A549 (cell line): ENCODE results near the gene TOX2. TPM values are rescaled to one million over a fixed set of nuclear protein-coding genes. Genes with fewer than 3 reads are reported as not detected.

Experiments
- ATAC-seq, 2 experiments: fragments of 200-7000 bp in 1 of 2; fragments of >200 bp in 1 of 2; cut with Nextera tagmentation in 1 of 2; cut with Tn5 transposase in 1 of 2; 3 replicates each; pipeline versions ENCODE4 v1.8.0 to v1.9.1; 2018 to 2020; ENCODE audit warnings: mild to moderate bottlenecking in 1 of 2, moderate library complexity in 1 of 2
- CTCF ChIA-PET: fragments of 300-600 bp; sonication (Branson Sonifier 250); formaldehyde crosslinking; extraction: SDS; loops from one replicate; lab custom pipeline; 2021; ENCODE audit warnings: antibody characterized with exemption, inconsistent platforms; lab: Yijun Ruan, JAX
- POLR2A ChIA-PET: fragments of 350-600 bp; formaldehyde crosslinking; extraction: SDS; loops from one replicate; lab custom pipeline; 2021; ENCODE audit warnings: antibody characterized with exemption, inconsistent platforms; lab: Yijun Ruan, JAX
- DNase-seq, 2 experiments: peaks; one replicate each; pipeline versions ENCODE4 v3.0.0 to v3.0.0-alpha.2; 2011 to 2016; ENCODE audit warnings: low read depth in 1 of 2, low spot score in 1 of 2
- FAIRE-seq: peaks from 2 replicates; lab custom pipeline; 2011; peaks lifted over from hg19 to GRCh38; lab: Jason Lieb, UNC
- H3K27ac ChIP-seq, 2 experiments: fragments of >200 bp; sonication (Bioruptor Twin); formaldehyde crosslinking; 3 replicates each; pipeline ENCODE4 v1.5.1; 2016 to 2017
- H3K4me1 ChIP-seq: fragments of >200 bp; sonication (Bioruptor Twin); formaldehyde crosslinking; 3 replicates; pipeline ENCODE4 v1.6.1; 2016
- H3K4me2 ChIP-seq: fragments of >200 bp; sonication (Bioruptor Twin); formaldehyde crosslinking; 3 replicates; pipeline ENCODE4 v1.6.1; 2016
- H3K4me3 ChIP-seq: fragments of >200 bp; sonication (Bioruptor Twin); formaldehyde crosslinking; 3 replicates; pipeline ENCODE4 v1.5.1; 2016
- H3K9me3 ChIP-seq: fragments of >200 bp; sonication (Bioruptor Twin); formaldehyde crosslinking; 3 replicates; pipeline ENCODE4 v1.6.1; 2016
- CEBPB ChIP-seq, 2 experiments: fragments of >200 bp in 1 of 2; sonication (Bioruptor Twin) in 1 of 2; formaldehyde crosslinking in 1 of 2; IDR thresholded peaks; 2 replicates each; pipeline ENCODE4 v1.6.1; 2012 to 2016
- CHD4 ChIP-seq: fragments of 200-600 bp; sonication (generic); IDR thresholded peaks from 2 replicates; pipeline ENCODE4 v1.6.1; 2016; ENCODE audit warnings: antibody characterized with exemption, mild to moderate bottlenecking, borderline replicate concordance
- E2F6 ChIP-seq: IDR thresholded peaks from 2 replicates; pipeline ENCODE4 v1.6.1; 2012; ENCODE audit warnings: low read depth, borderline replicate concordance
- EHF ChIP-seq: fragments of 250-450 bp; sonication (Bioruptor Pico); IDR thresholded peaks from 2 replicates; pipeline ENCODE4 v1.5.0; 2020; ENCODE audit warnings: mild to moderate bottlenecking
- EP300 ChIP-seq, 2 experiments: fragments of >200 bp; sonication (Bioruptor Twin); formaldehyde crosslinking; IDR thresholded peaks; 2 replicates in 1 of 2; 3 replicates in 1 of 2; pipeline ENCODE4 v1.6.1; 2016 to 2017
- JUN ChIP-seq, 2 experiments: fragments of >200 bp; sonication (Bioruptor Twin); formaldehyde crosslinking; IDR thresholded peaks; 2 replicates in 1 of 2; 3 replicates in 1 of 2; pipeline ENCODE4 v1.6.1; 2016 to 2017
- JUNB ChIP-seq: fragments of >200 bp; sonication (Bioruptor Twin); formaldehyde crosslinking; IDR thresholded peaks from 2 replicates; pipeline ENCODE4 v1.6.1; 2016
- KDM5A ChIP-seq: fragments of 200-600 bp; sonication (generic); IDR thresholded peaks from 2 replicates; pipeline ENCODE4 v1.6.1; 2016; ENCODE audit warnings: antibody characterized with exemption, mild to moderate bottlenecking
- MAZ ChIP-seq: fragments of 150-350 bp; IDR thresholded peaks from 2 replicates; pipeline ENCODE4 v1.6.1; 2014; ENCODE audit warnings: antibody characterized with exemption, low read depth, low read length, borderline replicate concordance
- REST ChIP-seq: fragments of 200-600 bp; sonication (generic); IDR thresholded peaks from 2 replicates; pipeline ENCODE4 v1.6.1; 2016; ENCODE audit warnings: antibody characterized with exemption, mild to moderate bottlenecking, moderate library complexity
- RNF2 ChIP-seq: fragments of 200-600 bp; sonication (generic); IDR thresholded peaks from 2 replicates; pipeline ENCODE4 v1.6.1; 2016; ENCODE audit warnings: low read depth, mild to moderate bottlenecking, antibody characterized with exemption, moderate library complexity, borderline replicate concordance
- WGBS: methylation state at CpG from one replicate; pipeline ENCODE4 v1.1.6; 2017; ENCODE audit errors: missing lambda C conversion rate; 5-methylcytosine and 5-hydroxymethylcytosine counted together
- polyA minus RNA-seq: library from RNA; depleted of rRNA, polyadenylated mRNA; stranded (reverse); fragments of >200 nt; gene quantifications from 2 replicates; pipeline ENCODE4 v1.2.3, GENCODE V29; 2011; rRNA and poly(A)+ RNA removed
- polyA plus RNA-seq, 4 experiments: library from polyadenylated mRNA; depleted of rRNA in 3 of 4; stranded (reverse); fragments of >200 nt; fragmentation: RNase III in 1 of 4; extraction: RNeasy Plus Mini Kit Qiagen cat#74134 plus additional on column Dnase treatment in 1 of 4; gene quantifications; 2 replicates in 3 of 4; 3 replicates in 1 of 4; pipeline ENCODE4 v1.2.3, GENCODE V29; 2011 to 2017

TOX2 gene
- polyA plus RNA-seq (2011; rRNA removed) = 2.5 and 3.4 TPM in 2 replicates
- 3.6 and 4.5 TPM in 2 replicates for polyA plus RNA-seq (2012; cell fraction: cytosol; rRNA removed)
- polyA plus RNA-seq (2012; cell fraction: nucleus; rRNA removed) = 5.1 and 5.7 TPM in 2 replicates
- polyA plus RNA-seq (2017; fragmentation: RNase III; extraction: RNeasy Plus Mini Kit Qiagen cat#74134 plus additional on column Dnase treatment) = 4.9 to 7.2 TPM (median 5.3 TPM) in 3 replicates
- 1.6 and 3.3 TPM in 2 replicates for polyA minus RNA-seq

GRCh38 chr20:43914311-43915210 lies at the start of gene TOX2:
TOX2 (plus strand) TSS chr20:43914852; CDS start chr20:43914892, 40 bp downstream.
- CTCF ChIA-PET = interaction anchor here (1.1 to 1.2 kb wide), 2 partner anchors 14 to 165 kb away, joined by 3 to 4 read pairs; no protein-coding TSS in a partner anchor
- peak; percentile 88 to 91 for ATAC-seq
- peak within 1 kb of the TSS; percentile 87 for H3K4me3 ChIP-seq
- whole genome bisulfite sequencing = 9% methylated on average over 9 of the region's 111 CpGs
- peak in 1 of 2 experiments; percentile 27; a peak in 1 of 5 replicates for TF ChIP-seq JUN (IDR thresholded peaks at IDR 0.05)
- no peak for TF ChIP-seq EP300 (IDR thresholded peaks at IDR 0.05)
- TF ChIP-seq, all 56 proteins: peak for 1
- FAIRE-seq = no peak
- peaks cover 8% of the 10 kb centered on the region; the same call in 2 of the 3 replicates for H3K4me1 ChIP-seq
- peak; percentile 21 to 60 for DNase-seq
- H3K4me2 ChIP-seq = peak within 1 kb of the TSS; percentile 95
- peaks cover 17% of the 10 kb centered on the region for H3K9me3 ChIP-seq
- peak within 1 kb of the TSS; percentile 85 to 98 for H3K27ac ChIP-seq
- POLR2A ChIA-PET = no interaction called here

GRCh38 chr20:43868091-43868490 lies 46.6 kb upstream of the TOX2 start:
- ATAC-seq = no peak
- H3K9me3 ChIP-seq = no peaks in the 10 kb centered on the region
- no peak for FAIRE-seq
- no peak overlapping the region for H3K4me3 ChIP-seq
- no peak overlapping the region for H3K27ac ChIP-seq
- WGBS = 84% methylated on average over 1 of the region's 1 CpG
- TF ChIP-seq E2F6 (no peak), MAZ (no peak), REST (no peak), EHF (CRISPR knock-in tag) (no peak)
- peaks cover 9% of the 10 kb centered on the region; the same call in 2 of the 3 replicates for H3K4me1 ChIP-seq
- CTCF ChIA-PET = interaction anchor here (1.3 kb wide), 1 partner anchor 212 kb away, joined by 4 read pairs; no protein-coding TSS in a partner anchor
- POLR2A ChIA-PET = no interaction called here
- no peak for DNase-seq
- no peak overlapping the region for H3K4me2 ChIP-seq

- FAIRE-seq (no peak), DNase-seq (no peak), ATAC-seq (no peak)
- Histone ChIP-seq H3K27ac (no peak overlapping the region), H3K4me2 (peak overlapping the region; percentile 0; the same call in 1 of the 3 replicates), H3K4me3 (no peak overlapping the region), H3K4me1 (peaks cover 9% of the 10 kb centered on the region; the same call in 2 of the 3 replicates), H3K9me3 (no peaks in the 10 kb centered on the region)
- ChIA-PET CTCF (no interaction called here), POLR2A (no interaction called here)
- TF ChIP-seq JUNB (peak; percentile 37; the same call in 1 of the 2 replicates), RNF2 (no peak), CHD4 (no peak)
These were observed 44.2 kb upstream of the TOX2 start for GRCh38 chr20:43870484-43870883.

GRCh38 chr20:43878776-43879175 lies 35.9 kb upstream of the TOX2 start:
- H3K4me3 ChIP-seq = no peak overlapping the region
- FAIRE-seq (no peak), DNase-seq (no peak), ATAC-seq (no peak)
- ChIA-PET POLR2A (no interaction called here), CTCF (no interaction called here)
- H3K9me3 ChIP-seq = no peaks in the 10 kb centered on the region
- WGBS = 59% methylated on average over 1 of the region's 1 CpG
- TF ChIP-seq KDM5A (no peak), CEBPB (IDR thresholded peaks at IDR 0.05) (no peak)
- no peaks in the 10 kb centered on the region for H3K4me1 ChIP-seq
- H3K4me2 ChIP-seq = no peak overlapping the region
- no peak overlapping the region for H3K27ac ChIP-seq
